Activated CD8-positive, alpha-beta memory T cell treated with anti-CD3 and anti-CD28 coated beads for 48 hours (primary cell): ENCODE results near the gene HACD2.

ENCODE experiments used
- DNase-seq, 3 experiments: peaks; one replicate each; pipeline ENCODE4 v3.0.0-alpha.2; 2020; ENCODE audit warnings: low read depth in 2 of 3, low spot score in 2 of 3

The HACD2 gene

GRCh38 chr3:123571264-123571972, 13.4 kb downstream of the HACD2 start:
- no peak for DNase-seq

DNA sequence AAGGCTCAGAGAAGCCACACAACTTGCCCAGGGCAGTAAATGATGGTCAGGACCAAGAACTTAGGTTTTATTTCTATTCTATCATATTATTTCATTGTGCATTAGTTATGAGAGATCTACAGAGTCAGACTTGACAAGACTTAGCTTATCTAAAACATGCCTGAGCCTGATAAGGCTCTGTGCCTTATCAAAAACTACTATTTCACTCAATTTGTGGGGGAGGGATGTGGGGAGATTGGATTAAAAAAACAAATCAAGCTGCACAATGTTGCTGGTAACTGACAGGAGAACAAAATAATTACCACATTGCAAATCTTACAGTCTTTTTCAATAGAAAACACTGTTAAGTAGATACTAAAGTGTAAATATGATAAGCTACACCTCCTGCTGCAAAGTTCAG, 16.0 kb downstream of the HACD2 start:
- DNase-seq = no peak

DNA sequence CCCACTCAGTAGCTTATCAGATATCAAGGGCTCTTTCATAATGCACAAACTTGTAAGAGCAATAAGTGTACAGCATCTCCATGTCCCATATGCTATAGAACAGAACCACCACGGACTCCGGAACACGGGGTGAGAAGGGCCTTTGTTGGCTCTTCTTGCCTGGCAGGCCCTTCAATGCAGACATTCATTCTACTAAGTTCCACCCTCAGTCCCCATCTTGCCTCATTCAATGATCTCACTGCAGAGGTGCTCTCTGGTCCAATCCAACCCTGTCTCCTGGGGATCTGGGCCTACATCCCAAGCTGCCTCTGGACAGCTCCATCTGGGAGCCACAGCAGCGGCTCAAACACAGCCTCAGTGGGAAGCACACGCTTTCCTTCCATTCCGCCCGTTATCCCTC, 16.8 kb downstream of the HACD2 start:
- DNase-seq = no peak

GRCh38 chr3:123564056-123564455, 20.8 kb downstream of the HACD2 start:
- DNase-seq = no peak

DNA sequence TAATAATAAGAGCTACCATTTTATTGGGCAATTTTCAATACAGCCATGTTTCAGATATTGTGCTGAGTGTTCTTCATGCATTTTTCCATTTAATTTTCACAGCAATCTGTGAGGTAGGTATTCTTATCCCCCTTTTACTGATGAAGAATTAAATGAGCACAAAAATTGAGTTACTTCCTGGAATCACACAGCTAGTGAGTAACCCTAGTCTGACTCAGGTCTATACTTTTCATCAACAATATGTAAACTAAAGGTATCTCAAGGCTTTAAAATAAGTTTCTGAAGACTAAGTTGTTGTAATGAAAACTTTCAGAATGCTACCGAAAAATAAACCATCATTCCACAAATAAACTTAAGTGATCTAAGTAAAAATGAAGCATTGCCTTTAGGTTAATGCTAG, 22.3 kb downstream of the HACD2 start:
- DNase-seq = no peak

- no peak for DNase-seq
These were observed 23.7 kb downstream of the HACD2 start for GRCh38 chr3:123561188-123561587.

GRCh38 chr3:123559040-123559861, 25.6 kb downstream of the HACD2 start:
- no peak for DNase-seq

- DNase-seq = no peak
These were observed 31.3 kb downstream of the HACD2 start for GRCh38 chr3:123553536-123553935.

DNA sequence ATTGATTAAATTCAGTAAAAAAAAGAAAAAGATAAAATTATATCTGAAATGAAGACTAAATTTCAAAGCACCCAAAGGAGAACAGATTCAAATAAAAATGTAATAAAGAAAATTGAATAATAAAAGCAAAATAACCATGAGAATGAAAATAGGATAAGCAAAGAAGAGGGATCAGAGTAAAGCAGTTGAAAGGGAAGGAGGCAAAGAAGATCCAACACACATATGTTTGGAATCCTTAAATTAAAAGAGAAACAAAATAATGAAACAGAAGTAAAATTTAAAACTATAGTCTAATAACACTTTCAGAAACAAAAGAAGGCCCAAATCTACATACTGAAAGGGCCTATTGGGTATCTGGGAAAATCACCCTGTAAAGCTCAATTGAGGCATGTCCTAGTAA, 32.1 kb downstream of the HACD2 start:
- DNase-seq = no peak

DNA sequence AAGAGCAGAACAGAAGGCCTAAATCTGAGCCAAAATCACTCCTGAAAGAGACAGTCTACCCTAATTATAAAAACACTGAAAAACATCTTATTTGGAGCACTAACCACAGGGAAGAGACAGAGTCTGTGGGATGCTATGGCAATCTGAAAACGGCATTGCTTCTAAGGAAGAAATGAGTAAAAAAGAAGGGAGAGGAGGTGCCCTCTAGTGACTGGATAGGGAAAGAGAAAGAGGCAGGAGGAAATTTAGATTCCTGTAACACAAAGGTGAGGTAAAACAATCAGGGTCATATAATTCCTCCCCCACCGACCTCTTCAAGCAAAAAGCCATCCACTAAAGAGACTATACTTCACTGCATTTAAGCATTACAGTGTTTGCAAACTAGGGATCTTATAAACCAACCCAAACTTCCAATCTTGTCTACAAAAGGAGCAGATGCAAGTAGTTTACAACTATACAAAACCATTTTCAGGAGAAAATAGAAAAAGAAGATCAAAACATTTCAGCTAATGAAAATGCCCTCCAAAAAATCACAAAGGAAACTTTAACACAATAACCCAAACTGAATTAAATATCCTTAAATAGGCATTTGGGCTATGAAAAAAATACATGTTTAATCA, 32.6 kb downstream of the HACD2 start:
- no peak for DNase-seq

DNA sequence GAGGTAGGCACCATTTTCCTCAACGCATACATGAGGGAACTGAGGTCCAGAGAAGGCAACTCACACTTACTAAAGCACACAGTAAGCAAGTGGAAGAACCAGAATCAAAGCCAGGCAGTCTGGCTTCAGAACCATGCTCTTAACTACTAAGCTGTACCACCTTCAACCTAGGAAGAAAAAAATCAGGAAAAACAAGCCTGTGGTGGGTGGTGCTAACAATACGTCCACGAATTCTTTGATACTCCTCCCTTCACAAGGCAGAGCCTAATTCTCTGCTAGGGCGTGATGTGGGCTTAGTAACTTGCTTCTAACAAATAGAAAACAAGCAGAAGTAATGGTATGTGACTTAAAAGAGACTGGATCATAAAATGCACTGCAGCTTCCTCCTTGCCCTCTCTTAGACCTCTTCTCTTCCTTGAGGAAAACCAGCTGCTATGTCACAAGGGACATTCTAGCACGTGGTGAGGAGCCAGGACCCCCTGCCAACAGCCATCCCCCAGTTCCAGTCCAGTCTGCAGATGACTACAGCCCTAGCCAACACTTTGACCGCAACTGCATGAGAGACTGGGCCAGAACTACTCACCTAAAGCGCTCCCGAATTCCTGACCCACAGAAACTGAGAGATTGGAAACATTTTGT, 36.9 kb downstream of the HACD2 start:
- DNase-seq = no peak

DNA sequence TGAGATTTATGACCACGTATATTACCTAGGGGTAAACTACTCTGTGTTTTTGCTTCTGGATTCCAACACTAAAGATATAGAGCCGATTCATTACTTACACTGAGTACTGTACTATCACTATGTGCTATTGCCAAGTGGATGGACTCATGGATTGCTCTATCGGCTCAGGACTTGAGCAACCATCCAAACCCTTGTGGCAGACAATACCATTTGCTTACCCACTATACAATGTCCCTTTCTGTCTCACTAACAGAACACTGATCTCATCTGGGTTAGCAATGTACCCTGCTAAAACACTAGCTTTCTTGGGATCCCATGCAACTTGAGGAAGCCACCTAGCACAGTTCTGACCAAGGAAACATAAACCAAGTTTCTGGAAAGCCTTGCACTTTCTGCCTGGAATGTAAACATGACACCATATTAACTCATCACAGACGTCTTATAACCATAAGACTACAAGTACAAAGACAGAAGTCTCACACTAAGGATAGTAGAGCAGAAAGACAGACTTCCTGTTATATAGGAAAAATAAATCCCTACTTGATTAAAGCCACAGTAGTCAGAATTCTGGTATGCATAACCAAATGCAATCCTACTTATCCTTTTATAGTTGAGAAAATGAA, 38.6 kb downstream of the HACD2 start:
- no peak for DNase-seq

- no peak for DNase-seq
These were observed 40.9 kb downstream of the HACD2 start for GRCh38 chr3:123543950-123544349.

DNA sequence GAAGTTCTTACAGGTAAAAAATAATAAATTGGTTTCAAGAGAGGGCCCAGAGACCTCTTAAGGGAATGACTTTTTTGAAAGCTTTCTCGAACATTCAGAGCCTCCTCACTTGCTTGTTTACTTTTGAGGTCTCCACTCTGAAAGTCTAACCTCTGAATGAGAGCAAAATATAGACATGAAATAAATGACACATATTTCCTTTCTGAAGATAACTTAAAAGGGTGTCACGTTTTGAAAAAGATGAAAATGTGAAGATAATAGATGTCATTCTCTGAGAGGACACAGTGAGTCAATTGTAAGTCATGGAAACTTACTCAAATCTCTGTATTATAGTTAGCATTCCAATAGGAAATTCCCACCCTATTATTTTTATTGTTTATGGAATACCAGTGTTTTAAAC, 44.6 kb downstream of the HACD2 start:
- DNase-seq = no peak

DNA sequence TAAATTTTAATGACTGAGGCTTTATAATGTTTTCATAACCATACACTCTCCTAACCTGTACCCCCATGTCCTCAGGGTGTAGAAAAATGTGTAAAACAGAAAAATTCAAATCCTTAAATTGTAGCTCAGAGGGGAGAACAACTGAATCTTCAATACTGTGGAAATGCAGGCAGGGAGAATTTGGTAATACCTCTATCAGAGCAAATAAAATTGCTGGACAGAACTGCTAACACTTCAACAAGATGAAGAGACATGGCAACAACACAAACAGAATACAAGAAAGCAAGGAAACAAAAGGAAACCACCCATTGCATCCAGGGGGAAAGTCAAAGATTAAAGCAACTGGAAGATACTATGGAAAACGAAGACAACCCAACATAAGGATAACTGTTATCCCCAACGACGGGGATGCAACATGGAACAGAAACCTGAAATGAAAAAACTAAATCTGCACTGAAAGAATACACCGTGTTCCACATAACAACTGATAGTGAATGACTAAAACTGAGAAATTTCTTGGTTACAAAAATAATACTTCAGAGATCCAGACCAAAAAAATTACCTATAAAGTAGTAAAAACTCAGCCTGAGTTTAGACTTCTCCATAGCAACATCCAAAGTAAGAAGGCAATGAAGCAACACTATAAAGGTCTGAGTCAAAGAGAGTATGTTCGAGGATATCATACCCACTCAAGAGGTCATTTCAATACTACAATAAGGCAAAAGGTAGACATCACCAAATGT, 48.5 kb downstream of the HACD2 start:
- DNase-seq = no peak

- no peak for DNase-seq
These were observed 49.3 kb downstream of the HACD2 start for GRCh38 chr3:123535580-123535979.

GRCh38 chr3:123534264-123534663, 50.6 kb downstream of the HACD2 start:
- DNase-seq = no peak

- no peak for DNase-seq
These were observed 51.2 kb downstream of the HACD2 start for GRCh38 chr3:123533554-123534159.

DNA sequence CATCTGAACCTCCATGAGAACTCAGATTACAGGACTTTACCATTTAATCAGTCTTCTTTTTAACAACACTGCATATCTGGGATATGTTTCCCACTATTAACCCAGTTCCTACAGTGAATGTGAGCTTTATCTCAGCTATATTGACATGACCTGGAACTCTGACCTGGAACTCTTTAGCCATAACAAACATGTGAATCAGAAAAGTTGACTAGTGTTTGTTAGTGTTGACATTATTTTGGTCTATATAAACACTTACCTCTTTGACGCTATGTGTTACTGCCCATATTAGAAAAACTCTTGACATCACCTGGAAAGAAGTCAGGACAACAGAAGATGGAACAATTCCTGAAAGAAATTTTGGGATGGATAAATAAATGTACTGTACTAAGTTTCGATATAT, 56.7 kb downstream of the HACD2 start:
- DNase-seq = no peak

GRCh38 chr3:123527046-123527445, 57.8 kb downstream of the HACD2 start:
- no peak for DNase-seq
